SIG-M5 treated with dmso at 0.1 percent for 504 hours (cell line): Measurements from ENCODE around the gene PDIA2.
A peak's percentile ranks its signal among the peaks of the same experiment; 100 is the strongest.
"Not testable (repeated sequence)": the region's sequence is repeated elsewhere in the genome, so short reads cannot be mapped to it uniquely, and the experiment has no call there.

Experiments used
- DNase-seq: peaks from one replicate; lab custom pipeline; 2025; ENCODE audit not compliant: unreplicated experiment; lab: John Stamatoyannopoulos, UW

PDIA2 gene

GRCh38 chr16:283033-283805, at the start of gene PDIA2:
Gene PDIA2, plus strand, starts transcription at chr16:283164. Its CDS starts 6 bp downstream, at chr16:283170.
- DNase-seq, result no peak

- DNase-seq, result peak; percentile 94
Measured at GRCh38 chr16:234468-235305, 48.3 kb upstream of the PDIA2 start, which contains the start of gene FAM234A. Gene FAM234A, plus strand, starts transcription at chr16:234821. Its CDS starts 19,593 bp downstream, at chr16:254414.

GRCh38 chr16:239948-240277, 43.1 kb upstream of the PDIA2 start:
- DNase-seq, result no peak

- no peak for DNase-seq
Measured at GRCh38 chr16:240559-240958, 42.4 kb upstream of the PDIA2 start.

- DNase-seq, result no peak
Measured at GRCh38 chr16:242281-242680, 40.7 kb upstream of the PDIA2 start.

- no peak for DNase-seq
Measured at GRCh38 chr16:243348-243747, 39.6 kb upstream of the PDIA2 start.

GRCh38 chr16:245105-245504, 37.9 kb upstream of the PDIA2 start:
- DNase-seq, result no peak

GRCh38 chr16:247027-247426, 35.9 kb upstream of the PDIA2 start:
- no peak for DNase-seq

GRCh38 chr16:249431-249830, 33.5 kb upstream of the PDIA2 start:
- no peak for DNase-seq

- DNase-seq, result no peak
Measured at GRCh38 chr16:252366-253337, 30.3 kb upstream of the PDIA2 start.

GRCh38 chr16:253833-254232, 29.1 kb upstream of the PDIA2 start:
- DNase-seq, result no peak

- no peak for DNase-seq
Measured at GRCh38 chr16:254461-254860, 28.5 kb upstream of the PDIA2 start.

GRCh38 chr16:255183-255582, 27.8 kb upstream of the PDIA2 start:
- DNase-seq, result no peak

- DNase-seq, result not testable (repeated sequence)
Measured at GRCh38 chr16:258091-258490, 24.9 kb upstream of the PDIA2 start.

- no peak for DNase-seq
Measured at GRCh38 chr16:259226-259625, 23.7 kb upstream of the PDIA2 start.

GRCh38 chr16:259814-260253, 23.1 kb upstream of the PDIA2 start:
- DNase-seq, result no peak

GRCh38 chr16:260326-260725, 22.6 kb upstream of the PDIA2 start:
- DNase-seq, result no peak

GRCh38 chr16:261031-261691, 21.8 kb upstream of the PDIA2 start:
- DNase-seq, result no peak

- no peak for DNase-seq
Measured at GRCh38 chr16:262121-262745, 20.7 kb upstream of the PDIA2 start.

GRCh38 chr16:263182-263774, 19.7 kb upstream of the PDIA2 start:
- DNase-seq, result no peak
